ENCODE data around the gene ABHD5.
A peak's percentile ranks its signal among the peaks of the same experiment; 100 is the strongest.

Gene ABHD5

DNA sequence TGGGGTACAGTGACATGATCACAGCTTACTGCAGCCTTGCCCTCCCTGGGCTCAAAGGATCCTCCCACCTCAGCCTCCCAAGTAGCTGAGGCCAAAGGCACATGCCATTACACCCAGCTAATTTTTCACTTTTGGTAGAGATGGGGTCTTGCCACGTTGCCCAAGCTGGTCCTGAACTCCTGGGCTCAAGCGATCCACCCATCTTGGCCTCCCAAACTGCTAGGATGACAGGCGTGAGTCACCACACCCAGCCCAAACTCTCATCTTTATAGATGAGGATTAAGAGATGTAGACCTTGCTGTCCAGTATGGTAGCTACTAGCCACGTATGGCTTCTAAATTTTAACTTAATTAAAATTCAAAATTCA is 4.4 kb upstream of the ABHD5 start:
- DNase-seq: no peak

DNA sequence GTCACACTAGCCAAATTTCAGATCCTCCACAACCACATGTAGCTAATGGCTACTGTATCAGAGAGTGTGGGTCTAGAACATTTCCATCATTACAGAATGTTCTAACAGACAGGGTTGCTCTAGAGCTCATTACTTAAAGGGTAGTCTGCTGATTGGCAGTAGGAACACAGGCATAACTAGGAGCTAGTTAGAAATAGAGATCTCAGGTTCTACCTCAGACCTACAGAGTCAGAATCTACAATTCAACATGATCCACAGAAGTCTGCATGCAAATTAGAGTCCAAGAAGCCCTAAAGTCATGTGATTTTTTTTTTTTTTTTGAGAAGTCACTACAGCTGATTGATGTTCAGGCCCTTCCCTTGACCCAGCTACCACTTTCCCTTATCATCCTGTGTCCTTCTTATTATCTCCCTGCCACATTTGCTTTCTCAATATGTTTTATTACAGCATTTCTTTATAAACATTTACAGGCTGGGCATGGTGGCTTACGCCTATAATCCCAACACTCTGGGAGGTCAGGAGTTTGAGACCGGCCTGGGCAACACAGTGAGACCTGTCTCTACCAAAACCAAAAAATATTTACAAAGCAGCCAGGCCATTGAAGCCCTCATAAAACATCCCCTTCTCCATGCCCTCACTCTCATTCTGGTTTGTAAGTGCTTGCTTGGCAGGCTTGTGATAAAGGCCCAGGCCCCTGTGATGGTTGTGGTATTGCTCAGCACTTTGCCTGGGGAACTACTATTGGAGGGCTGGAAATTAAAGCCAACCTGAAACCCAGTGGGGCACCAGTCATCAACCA is 3.8 kb upstream of the ABHD5 start:
- DNase-seq: no peak

DNA sequence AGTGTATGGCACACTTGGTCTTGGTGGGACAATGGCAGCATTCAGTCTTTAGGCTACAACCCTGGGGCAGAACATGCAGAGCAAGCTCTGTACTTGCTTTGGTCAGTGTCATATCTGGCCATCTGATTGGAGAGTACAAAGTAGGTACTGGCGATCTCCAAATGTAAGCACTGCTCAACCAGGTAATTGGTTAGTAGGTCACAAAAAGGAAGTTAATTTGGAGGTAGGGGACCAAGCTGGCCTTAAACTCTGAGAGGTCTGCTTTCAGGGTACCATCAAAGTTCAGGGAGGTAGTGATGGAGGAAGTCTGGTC is 3.3 kb upstream of the ABHD5 start:
- DNase-seq: no peak

DNA sequence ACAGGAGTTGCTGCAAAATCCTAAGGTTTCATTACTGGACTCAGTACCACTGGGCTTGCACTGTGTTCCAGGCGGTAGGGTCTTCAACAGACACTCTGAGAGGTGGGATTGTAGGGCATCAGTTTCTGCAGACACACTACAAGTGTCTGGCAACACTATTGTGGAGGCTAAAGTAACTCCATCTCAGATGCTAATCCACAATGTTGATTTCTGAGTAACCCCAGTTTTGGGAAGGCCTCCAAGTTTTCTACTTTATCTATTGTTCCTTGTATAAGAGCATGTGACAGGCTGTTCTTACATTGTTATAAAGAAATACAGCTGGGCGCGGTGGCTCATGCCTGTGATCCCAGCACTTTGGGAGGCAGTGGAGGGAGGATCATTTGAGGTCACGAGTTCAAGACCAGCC is 2.5 kb upstream of the ABHD5 start:
- DNase-seq: no peak

DNA sequence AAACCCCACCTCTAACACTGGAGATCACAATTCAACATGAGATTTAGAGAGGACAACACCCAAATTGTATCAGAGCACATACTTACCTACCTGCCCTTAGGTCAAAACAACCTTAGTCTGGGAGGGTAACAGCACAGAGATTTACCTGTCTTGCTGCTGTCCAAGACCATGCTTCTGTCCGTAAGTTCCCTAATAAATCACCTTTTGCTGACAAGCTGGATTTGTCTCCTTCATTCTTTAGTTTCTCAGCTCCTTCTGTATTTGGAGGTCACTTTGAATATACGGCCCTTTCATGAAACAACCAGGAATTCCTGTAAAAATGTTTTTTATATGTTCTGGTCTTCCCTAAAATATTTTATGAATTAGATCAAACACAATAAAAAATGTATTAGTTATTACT is 1.6 kb upstream of the ABHD5 start:
- no peak for DNase-seq

DNA sequence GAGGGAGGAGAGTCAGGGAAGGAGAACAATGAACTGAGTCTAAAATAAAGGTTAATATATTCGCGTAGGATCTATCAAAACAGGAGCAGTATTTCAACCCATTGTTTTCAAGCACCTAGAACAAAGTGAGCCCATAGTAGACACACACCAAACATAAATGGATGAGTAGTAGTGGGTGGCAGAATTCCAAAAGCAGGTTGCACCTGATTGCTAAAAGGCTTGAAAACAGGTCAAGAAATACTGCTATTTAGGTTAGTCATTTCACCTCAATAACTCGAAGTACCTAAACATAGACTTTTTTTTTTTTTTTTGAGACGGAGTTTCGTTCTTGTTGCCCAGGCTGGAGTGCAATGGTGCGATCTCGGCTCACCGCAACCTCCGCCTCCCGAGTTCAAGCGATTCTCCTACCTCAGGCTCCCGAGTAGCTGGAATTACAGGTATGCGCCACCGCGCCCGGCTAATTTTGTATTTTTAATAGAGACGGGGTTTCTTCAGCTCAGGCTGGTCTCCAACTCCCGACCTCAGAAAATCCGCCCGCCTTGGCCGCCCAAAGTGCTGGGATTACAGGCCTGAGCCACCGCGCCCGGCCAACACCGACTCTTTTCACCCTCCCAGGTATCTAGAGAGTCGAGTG is 855 bp upstream of the ABHD5 start:
- no peak for DNase-seq

DNA sequence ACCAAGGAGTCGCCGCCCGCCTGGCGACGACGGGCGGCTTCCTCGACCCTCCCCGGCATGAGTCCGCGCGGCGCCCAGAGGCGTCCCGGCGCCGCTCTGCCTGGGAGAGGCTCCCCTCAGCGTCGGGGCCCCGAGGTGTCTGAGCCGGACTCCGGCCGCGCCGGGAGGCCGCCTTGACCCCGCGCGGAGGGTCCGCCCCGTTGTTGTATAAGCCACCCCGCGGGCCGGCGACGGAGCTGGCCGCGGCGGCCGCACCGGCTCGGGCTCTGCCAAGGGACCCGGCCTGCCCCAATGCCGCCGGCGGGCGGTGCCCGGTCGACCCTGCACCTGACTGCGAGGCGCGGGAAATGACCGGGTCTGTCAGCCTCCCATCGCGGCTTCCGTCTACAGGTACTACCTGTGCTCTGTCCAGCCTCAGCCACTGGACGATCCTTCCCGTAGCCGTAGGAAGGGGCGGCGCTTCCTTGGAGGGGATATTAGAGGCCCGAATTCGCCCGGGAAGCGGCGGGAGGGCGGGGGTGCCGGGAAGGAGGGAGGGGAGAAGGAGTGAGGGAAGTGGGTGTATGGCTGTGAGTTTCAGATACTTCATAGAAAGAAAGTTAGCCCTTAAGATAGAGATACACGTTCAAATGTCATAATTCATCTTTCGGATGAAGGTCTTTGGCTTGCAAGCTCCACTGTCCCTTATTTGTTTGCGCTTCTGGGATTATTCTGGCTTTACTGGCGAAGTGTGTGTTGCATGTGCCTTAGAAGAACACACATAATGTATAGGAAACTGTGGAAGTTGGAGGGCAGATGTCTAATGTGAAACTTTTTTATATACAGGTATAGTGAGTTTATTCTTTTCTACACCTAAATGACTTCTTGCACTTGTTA is 620 bp downstream of the ABHD5 start:
- DNase-seq: peak; percentile 17 to 37

DNA sequence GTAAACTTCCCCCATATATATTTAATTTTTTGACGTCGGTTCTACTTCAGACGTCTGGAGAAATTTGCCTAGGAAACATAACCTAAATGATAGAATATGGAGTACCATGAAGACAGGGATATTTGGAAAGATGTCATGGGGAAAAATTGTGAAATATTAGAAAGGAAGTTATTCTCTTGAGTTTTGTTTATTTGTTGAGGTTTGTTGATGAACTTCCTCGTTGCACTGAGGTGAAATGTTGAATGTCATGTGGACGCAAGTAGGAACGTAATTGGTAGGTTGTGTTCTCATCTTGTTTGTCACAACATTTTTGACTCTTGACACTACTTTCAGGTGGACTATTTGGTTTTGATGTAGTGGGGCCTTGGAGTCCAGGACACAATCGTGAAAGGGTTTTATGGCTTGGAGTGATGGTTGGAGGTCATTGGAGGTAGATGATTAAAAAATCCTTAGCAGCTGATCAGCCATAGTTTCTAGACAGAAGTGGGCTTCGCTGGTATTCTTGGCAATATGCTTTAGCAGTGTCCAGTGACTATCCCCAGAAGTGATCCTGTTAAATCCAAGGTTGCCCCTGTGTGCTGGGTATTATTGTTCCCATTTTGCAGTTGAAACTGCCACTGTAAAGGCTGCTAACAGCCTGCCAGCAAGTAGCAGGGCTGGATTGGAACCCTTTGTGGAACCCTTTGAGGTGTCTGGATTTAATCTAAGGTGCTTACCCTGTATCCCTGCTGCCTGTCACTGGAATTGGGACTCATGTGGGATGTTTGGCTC is 1.5 kb downstream of the ABHD5 start:
- DNase-seq: no peak

DNA sequence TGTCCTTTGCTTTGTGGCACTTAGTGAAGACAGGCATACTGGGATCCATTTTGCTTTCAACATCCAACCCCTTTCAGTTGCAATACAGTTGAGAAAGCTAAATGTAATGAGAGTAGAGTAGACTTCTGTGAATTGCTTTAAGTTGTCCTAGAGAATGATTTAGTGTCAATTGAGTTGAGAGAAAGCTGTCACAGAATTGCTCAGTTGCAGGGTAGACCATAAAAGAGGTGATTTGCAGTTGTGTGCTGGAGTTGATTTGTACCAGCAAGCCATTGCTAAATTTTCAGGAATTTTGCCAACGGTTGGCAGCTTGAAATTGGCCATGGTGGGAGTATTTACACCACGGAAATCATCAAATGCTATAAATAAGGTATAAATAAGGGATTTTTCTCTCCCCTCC is 2.2 kb downstream of the ABHD5 start:
- DNase-seq: no peak

DNA sequence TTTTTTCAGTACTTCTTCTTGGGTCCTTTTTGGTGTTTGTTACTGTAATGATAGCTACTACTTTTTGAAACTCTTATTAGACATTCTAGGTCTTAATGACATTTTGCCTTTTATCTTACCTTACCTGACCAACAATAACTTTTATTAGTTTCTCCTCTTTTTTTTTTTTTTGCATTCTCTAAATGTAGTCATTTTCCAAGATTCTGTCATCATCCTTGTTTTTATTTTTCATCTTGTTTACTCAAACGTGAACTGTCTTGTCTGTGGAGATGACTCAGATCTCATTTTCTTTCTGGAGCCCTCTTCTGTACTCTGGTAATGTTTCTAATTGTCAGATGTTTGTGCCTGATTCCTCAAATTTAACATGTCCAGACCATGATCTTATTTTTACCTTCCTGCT is 2.9 kb downstream of the ABHD5 start:
- no peak for DNase-seq

DNA sequence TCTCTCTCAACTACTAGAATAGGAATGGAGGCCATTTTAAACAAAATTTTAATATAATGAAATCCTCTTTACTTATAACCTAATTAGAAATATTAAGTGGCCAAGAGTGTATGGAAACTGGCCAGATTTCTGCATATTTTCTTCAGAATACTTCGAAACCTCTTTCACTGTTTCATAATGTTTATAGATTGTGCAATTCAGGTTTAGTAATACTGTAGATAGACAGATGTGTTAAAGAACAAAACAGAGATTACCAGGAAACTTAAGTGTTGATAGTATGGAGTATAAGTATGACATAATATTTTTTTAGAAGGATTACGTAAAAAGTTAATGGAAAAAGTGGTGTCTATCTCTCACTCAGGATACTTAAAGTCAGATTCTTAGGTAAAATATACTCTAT is 4.7 kb downstream of the ABHD5 start:
- DNase-seq: no peak

DNA sequence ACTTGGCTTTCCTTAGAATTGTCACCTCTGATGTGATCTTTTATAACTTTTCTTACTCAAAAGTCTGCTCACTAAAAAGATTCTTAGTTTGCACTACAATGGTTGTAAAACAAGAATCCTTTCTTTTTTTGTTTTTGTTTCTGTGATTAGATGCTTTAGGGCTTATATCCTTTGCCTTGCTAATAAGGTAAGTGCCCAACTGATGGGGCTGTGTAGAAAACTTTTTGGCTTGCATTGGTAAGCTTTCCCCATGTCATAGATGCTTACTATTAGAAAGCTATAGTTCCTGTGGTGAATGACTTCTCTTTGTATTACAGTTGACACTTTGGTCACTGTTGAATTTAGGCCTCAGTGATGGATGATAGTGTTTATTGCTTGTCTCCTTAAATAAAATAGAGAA is 5.1 kb downstream of the ABHD5 start:
- no peak for DNase-seq

DNA sequence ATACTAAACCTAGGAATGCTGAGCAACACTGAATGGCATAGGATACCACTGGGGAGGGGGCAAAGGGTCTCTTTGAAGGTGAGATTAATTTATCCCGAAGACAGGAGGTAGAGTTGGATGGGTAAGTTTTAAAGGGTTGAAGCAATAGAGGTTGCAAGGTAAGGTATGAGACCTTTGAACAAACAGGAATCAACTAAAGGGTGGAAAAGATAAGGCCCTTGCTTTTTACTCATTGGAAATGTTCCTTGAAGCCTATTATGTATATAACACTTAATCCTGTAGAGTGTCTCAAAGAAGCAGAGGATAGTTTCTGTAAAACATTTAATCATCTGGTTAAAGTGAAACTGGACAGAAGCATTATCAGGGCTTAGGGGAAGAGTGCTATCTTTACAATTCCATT is 5.7 kb downstream of the ABHD5 start:
- DNase-seq: no peak

DNA sequence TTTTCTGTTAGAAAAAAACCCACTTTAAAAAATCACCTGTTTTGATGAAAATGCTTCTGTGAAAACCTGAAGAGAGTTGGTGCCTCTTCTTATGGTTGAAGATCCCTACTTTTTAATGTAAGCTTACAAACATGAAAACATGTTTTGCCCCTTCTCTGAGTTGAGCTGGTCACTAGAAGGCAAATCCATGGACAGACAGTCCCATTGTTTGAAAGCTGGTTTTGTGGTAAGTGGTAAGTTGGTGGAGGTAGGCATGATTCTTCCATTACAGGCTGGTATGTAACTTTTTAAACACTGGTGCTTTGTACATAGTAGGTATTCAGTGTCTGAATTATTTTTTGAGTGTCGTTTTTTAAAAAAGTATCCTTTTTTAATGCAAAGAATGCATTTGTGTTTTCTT is 6.1 kb downstream of the ABHD5 start:
- no peak for DNase-seq

DNA sequence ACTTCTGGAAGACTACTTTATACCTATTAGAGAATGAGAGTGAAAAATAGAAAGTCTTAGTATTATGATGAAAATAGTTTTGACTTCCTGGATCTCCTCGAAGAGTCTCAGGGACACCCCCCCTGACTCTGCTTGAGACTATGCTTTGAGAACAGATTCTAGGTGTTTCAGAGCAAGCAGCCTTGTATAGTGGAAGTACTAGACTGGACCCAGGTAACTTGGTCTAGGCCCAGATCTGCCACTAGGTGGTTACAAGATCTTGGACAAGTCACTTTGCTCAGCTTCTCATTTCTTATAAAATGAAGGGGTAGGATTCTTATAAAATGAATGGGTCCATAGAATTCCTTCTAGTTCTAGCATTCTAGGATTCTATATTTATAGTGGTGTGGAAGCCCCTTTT is 9.1 kb downstream of the ABHD5 start:
- DNase-seq: no peak

DNA sequence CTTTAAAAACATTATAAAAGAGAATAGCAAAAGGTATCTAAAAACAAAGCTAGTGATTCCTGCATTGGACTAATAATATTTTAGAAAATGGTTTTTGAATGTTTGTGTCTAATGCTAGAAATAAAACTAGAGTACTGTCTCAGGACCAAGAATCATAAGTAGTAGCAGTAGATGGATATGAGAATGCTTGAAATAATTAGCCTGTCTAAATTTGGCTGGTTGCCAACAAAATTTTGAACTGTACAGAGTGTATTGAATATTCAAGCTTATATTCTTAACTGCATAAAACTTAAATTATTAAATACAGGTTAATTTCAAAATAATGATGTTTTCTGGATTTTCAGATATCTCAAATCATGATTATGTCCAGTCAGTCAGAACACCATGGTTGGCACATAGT is 14.0 kb downstream of the ABHD5 start:
- no peak for DNase-seq

DNA sequence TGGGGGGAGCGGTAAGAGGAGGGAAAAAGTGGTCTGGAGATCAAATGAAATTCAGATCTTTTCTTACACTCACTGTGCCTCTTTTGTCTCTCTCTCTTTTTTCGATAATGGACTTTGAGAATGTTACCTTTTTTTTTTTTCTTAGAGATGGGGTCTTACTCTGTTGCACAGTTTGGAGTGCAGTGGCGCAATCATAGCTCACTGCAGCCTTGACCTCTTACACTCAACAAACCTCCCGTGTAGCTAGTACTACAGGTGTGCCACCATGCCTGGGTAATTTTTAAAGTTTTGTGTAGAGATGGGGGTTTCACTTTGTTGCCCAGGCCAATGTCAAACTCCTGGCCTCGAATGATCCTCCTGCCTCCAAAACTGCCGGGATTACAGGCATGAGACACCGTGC is 15.6 kb downstream of the ABHD5 start:
- DNase-seq: no peak

DNA sequence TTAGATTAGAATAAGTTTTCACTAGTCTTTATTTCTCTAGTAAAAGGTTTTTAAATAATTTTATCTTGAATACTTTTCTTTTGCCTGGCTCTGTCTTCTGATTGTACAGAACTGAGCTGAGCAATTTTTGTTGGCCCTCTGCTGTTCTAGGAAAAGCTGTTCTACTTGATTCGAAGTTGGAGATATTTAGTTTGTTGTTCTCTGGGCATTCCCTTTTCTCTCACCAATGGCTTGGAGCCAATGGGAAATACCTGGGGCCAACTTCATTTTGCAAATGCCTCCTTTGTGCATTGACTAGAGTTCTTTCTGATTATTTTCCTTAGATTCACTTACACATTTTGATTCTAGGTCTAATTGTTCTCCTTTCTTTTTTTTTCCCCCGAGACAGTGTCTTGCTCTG is 16.5 kb downstream of the ABHD5 start:
- no peak for DNase-seq

DNA sequence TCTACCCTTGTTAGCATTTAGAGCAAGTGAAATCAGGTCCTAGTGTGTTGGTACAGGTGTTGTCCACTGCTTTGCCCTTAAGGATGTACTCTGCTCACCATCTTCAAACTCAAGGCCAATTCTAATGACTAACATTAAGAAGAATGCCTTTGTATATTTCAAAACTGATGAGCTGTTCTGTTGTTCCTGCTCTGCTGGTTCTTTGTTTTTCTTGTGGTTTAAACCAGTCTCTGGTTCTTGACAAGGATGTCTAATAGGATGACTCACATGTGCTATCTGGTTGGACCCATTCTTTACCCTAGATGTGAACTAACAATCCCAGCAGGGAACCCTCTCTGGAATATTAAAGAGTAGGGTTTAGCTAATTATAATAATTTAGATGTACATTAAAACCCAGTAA is 17.3 kb downstream of the ABHD5 start:
- no peak for DNase-seq

DNA sequence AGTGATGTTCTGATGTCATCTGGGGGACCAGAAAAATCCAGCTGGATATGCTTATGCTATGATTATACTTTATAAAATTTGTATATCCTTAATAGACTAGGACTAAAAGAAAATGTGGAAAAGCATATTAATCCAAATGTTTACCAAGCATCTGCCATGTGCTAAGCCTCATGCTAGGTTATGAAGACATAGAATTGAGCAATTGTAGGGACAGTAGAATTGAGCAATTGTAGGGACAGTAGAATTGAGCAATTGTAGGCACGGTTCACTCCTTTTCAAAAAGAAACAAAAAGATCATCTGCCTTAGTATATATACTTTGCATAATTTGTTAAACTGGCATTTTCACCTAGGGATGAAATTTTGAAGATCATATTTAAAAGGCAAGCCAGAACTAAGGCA is 18.3 kb downstream of the ABHD5 start:
- no peak for DNase-seq

DNA sequence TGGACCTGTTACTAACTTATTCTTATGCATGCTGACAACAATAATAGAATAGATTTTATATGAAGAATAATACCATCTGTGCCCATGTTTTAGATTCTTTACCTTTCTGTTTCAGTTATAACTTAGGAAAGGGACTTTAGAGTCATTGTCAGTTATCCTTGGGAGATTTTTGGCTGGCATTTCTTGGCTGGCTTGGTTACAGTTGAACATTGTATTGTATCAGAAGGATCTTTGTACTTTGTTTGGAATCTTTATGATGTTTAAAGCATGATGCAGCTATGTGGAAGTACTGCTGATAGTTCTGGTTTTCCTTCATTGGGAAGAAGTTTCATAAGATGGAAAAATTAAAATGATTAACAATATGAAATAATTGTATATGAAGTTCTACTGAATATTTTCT is 19.9 kb downstream of the ABHD5 start:
- no peak for DNase-seq

DNA sequence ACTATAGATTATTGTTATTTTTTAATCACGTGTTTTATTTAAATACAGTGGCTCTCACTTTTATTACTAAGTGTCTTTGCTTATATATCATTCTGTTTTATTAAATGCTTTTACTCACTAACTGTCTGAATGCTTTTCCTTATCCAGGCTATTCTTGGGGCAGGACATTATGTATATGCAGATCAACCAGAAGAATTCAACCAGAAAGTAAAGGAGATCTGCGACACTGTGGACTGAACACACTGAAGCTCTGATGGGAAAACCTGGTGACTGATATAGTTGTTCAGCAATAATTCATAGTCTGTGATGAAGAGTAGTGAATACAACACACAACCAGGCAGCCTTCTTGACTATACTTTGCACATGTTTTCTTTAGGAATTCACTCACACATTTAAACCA is 27.6 kb downstream of the ABHD5 start:
- no peak for DNase-seq

DNA sequence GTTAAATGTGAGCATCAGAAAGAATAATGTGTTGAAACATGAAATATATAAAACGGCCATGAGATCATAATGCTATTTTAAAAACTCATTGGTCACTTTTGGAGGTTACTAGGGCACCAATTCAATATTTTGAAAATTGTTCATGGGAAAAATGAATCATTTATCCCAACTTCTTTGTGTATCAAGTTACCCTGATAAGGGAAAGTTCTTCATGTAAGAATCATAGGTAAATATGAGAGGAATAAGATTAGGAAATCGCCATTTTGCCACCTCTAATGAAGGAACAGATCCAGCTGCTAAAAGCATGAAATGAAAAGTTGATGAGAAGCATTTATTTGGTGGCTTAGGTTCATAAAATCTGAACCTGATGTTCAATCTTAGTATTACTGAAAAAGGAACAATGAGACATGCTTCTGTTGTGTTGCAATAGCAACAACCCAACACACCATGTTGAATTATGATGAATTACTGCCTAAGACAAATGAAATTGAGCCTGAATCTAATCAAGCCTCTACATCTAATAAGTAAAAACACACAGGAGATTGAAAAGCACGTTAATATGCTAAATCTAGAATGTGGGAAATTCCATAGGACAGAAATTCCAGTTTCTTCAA is 32.5 kb downstream of the ABHD5 start:
- DNase-seq: no peak
